HFFc6 (cell line): Measurements from ENCODE around the gene DUSP22. TPM values are rescaled to one million over a fixed set of nuclear protein-coding genes. Genes with fewer than 3 reads are reported as not detected.

Experiments
- DNase-seq: peaks from one replicate; pipeline ENCODE4 v3.0.0-alpha.2; 2018
- H3K27ac Mint-ChIP-seq: 2 replicates; pipeline ENCODE4 v1.8.0; 2020; ENCODE audit warnings: mild to moderate bottlenecking, mixed read lengths
- H3K27me3 Mint-ChIP-seq: 2 replicates; pipeline ENCODE4 v1.8.0; 2021; ENCODE audit warnings: mild to moderate bottlenecking, moderate library complexity, mixed read lengths; ENCODE audit not compliant: insufficient read depth
- H3K36me3 Mint-ChIP-seq: 2 replicates; pipeline ENCODE4 v1.8.0; 2021; ENCODE audit warnings: low read depth, mixed read lengths
- H3K4me1 Mint-ChIP-seq: 2 replicates; pipeline ENCODE4 v1.8.0; 2020; ENCODE audit warnings: low read depth, mixed read lengths
- H3K4me3 Mint-ChIP-seq: 2 replicates; pipeline ENCODE4 v1.8.0; 2020; ENCODE audit warnings: mild to moderate bottlenecking, moderate library complexity, mixed read lengths
- H3K9me3 Mint-ChIP-seq: 2 replicates; pipeline ENCODE4 v1.8.0; 2020; ENCODE audit warnings: mild to moderate bottlenecking, mixed read lengths
- CTCF ChIP-seq: fragments of 200-600 bp; sonication (generic); IDR thresholded peaks from 2 replicates; pipeline ENCODE4 v1.5.0; 2021; ENCODE audit warnings: antibody characterized with exemption, mild to moderate bottlenecking
- total RNA-seq, 6 experiments: library from RNA; stranded (reverse); fragmentation: NEBNext Ultra II Directional; extraction: Animal tissue kit (Norgen Biotek cat#: 25700); gene quantifications; 2 replicates in 1 of 6; 3 replicates in 5 of 6; pipeline ENCODE4 v1.2.3, GENCODE V29; 2021

DUSP22 gene
- total RNA-seq, 6 experiments from 2014 or later, result 6.8 to 11.9 (median 9.2) TPM

- TF ChIP-seq CTCF, result no peak
- no peaks in the 10 kb centered on the region for H3K4me1 Mint-ChIP-seq
- H3K27ac Mint-ChIP-seq, result no peak overlapping the region
- DNase-seq, result no peak
- no peak overlapping the region for H3K4me3 Mint-ChIP-seq
- no peaks in the 10 kb centered on the region for H3K9me3 Mint-ChIP-seq
- H3K36me3 Mint-ChIP-seq, result no peaks in the 10 kb centered on the region
- H3K27me3 Mint-ChIP-seq, result no peaks in the 10 kb centered on the region; the same call in 1 of the 2 replicates
These were observed 43.3 kb downstream of the DUSP22 start for GRCh38 chr6:335572-335971.

GRCh38 chr6:336159-337114 lies 44.1 kb downstream of the DUSP22 start:
- no peak overlapping the region for H3K27ac Mint-ChIP-seq
- H3K9me3 Mint-ChIP-seq, result no peaks in the 10 kb centered on the region
- no peak for TF ChIP-seq CTCF
- H3K36me3 Mint-ChIP-seq, result no peaks in the 10 kb centered on the region
- no peak for DNase-seq
- no peaks in the 10 kb centered on the region for H3K4me1 Mint-ChIP-seq
- no peaks in the 10 kb centered on the region; the same call in 1 of the 2 replicates for H3K27me3 Mint-ChIP-seq
- no peak overlapping the region for H3K4me3 Mint-ChIP-seq

- Mint-ChIP-seq H3K27me3 (no peaks in the 10 kb centered on the region; the same call in 1 of the 2 replicates), H3K36me3 (peaks cover 6% of the 10 kb centered on the region; the same call in 1 of the 2 replicates), H3K4me1 (no peaks in the 10 kb centered on the region), H3K27ac (no peak overlapping the region), H3K9me3 (no peaks in the 10 kb centered on the region), H3K4me3 (no peak overlapping the region)
- TF ChIP-seq CTCF, result no peak
- DNase-seq, result no peak
These were observed 45.6 kb downstream of the DUSP22 start for GRCh38 chr6:337805-338368.

GRCh38 chr6:338815-339262 lies 46.6 kb downstream of the DUSP22 start:
- H3K27ac Mint-ChIP-seq, result no peak overlapping the region
- no peaks in the 10 kb centered on the region for H3K4me1 Mint-ChIP-seq
- no peak for TF ChIP-seq CTCF
- no peak for DNase-seq
- H3K27me3 Mint-ChIP-seq, result no peaks in the 10 kb centered on the region; the same call in 1 of the 2 replicates
- no peak overlapping the region for H3K4me3 Mint-ChIP-seq
- peaks cover 6% of the 10 kb centered on the region; the same call in 1 of the 2 replicates for H3K36me3 Mint-ChIP-seq
- no peaks in the 10 kb centered on the region for H3K9me3 Mint-ChIP-seq

GRCh38 chr6:339480-339879 lies 47.2 kb downstream of the DUSP22 start:
- H3K36me3 Mint-ChIP-seq, result peaks cover 6% of the 10 kb centered on the region; the same call in 1 of the 2 replicates

More at GRCh38 chr6:339480-339879, 47.2 kb downstream of the DUSP22 start:
- TF ChIP-seq CTCF, result no peak
- Mint-ChIP-seq H3K27me3 (peaks cover 1% of the 10 kb centered on the region; the same call in 1 of the 2 replicates), H3K4me3 (no peak overlapping the region), H3K27ac (no peak overlapping the region), H3K9me3 (no peaks in the 10 kb centered on the region), H3K4me1 (no peaks in the 10 kb centered on the region)
- no peak for DNase-seq
